DND-41 (cell line): Measurements from ENCODE around the gene STAMBP.

ENCODE experiments used
- CTCF ChIP-seq: IDR thresholded peaks from 2 replicates; pipeline ENCODE4 v1.5.1; 2012; ENCODE audit warnings: borderline replicate concordance, low read length, moderate library complexity, mild to moderate bottlenecking; ENCODE audit not compliant: poor library complexity, severe bottlenecking; ENCODE audit errors: extremely low read depth
- EZH2 ChIP-seq: IDR thresholded peaks from 3 replicates; pipeline ENCODE4 v1.6.1; 2012; ENCODE audit warnings: borderline replicate concordance, low read depth, mild to moderate bottlenecking, moderate library complexity, low read length, inconsistent platforms; ENCODE audit not compliant: severe bottlenecking

GRCh38 chr2:73837847-73838585 is 9.3 kb downstream of the STAMBP start:
- TF ChIP-seq CTCF (no peak), EZH2 (no peak)
